NCI-H1694 (cell line): Measurements from ENCODE around the gene ZNF121.
"Not testable (repeated sequence)": the region's sequence is repeated elsewhere in the genome, so short reads cannot be mapped to it uniquely, and the experiment has no call there.

Experiments used
- DNase-seq: peaks from one replicate; lab custom pipeline; 2025; lab: John Stamatoyannopoulos, UW

The ZNF121 gene

DNA sequence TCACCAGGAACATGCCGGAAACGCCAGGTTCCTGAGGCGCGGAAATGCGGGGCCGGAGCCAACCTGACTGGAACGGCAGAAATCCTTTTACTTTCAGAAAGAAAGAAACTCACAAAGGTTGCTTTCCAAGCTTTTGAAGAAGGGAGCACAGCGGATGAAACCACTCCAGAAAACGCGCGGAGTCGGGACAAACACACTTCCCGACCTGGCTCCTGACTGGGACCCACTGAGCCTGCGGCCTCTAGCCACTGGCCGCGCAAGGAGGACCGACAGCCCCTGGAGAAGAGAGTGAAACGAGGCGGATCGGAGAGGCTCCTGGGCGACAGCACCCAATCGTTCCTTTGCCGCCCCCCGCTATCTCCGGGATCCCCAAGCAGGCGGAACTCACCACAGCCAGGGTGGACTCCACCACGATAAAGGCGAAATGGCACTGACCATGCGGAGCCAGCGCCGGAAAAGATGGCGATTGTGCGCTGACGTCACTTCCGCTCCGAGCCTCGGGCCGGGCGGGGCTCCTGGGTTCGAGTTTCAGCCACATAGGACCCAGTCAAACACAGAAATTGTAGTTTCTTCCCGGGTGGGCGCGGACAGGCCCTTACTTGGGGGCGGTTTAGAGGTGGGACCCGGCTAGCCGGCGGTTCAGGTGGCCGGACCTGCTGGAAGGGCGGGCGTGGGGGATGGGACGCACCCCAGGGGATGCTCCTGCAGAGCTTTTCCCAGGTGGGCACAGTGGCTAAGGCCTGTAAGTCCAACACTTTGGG, at the start of gene ZNF121:
Gene ZNF121 (minus strand): TSS at position 432 of the 761 bp plus-strand sequence. CDS start 16,407 bp downstream, outside the sequence.
- DNase-seq: peak; percentile 70

DNA sequence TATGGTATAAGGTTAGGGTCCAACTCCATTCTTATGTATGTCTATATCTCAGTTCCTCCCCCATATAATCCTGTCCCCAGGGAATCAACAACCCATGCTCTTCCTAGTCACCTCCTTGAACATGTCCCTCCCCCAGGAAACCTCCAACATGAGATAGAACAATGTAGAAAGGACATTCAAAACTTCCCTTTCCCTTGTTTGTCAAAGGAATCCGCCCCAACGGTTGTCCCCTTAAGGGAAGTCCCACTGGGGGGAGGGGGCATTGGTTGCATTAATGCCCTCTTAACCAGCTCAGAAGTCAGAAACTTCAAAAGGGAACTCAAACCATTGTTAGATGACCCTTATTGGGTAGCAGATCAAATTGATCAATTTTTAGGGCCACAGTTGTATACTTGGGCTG, 43.6 kb upstream of the ZNF121 start:
- DNase-seq: no peak

DNA sequence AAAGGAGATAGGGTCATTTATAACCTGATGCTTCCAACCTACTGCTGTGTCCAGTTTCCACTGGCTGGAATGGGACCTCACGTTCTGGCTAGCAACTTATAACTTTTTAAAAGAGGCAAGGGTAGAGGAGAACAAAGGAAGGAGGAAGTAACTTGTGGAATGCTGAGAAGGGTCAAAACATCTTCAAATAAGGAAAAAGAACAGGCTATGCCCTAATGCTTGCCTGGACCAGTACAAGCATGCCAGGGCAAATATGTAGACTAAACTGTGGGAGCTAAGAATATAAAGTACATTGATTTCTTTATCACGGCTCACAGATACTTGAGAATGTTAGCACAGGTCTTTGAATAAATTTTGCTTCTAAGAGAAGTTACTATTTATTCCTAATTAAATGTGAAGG, 38.2 kb upstream of the ZNF121 start:
- DNase-seq: no peak

DNA sequence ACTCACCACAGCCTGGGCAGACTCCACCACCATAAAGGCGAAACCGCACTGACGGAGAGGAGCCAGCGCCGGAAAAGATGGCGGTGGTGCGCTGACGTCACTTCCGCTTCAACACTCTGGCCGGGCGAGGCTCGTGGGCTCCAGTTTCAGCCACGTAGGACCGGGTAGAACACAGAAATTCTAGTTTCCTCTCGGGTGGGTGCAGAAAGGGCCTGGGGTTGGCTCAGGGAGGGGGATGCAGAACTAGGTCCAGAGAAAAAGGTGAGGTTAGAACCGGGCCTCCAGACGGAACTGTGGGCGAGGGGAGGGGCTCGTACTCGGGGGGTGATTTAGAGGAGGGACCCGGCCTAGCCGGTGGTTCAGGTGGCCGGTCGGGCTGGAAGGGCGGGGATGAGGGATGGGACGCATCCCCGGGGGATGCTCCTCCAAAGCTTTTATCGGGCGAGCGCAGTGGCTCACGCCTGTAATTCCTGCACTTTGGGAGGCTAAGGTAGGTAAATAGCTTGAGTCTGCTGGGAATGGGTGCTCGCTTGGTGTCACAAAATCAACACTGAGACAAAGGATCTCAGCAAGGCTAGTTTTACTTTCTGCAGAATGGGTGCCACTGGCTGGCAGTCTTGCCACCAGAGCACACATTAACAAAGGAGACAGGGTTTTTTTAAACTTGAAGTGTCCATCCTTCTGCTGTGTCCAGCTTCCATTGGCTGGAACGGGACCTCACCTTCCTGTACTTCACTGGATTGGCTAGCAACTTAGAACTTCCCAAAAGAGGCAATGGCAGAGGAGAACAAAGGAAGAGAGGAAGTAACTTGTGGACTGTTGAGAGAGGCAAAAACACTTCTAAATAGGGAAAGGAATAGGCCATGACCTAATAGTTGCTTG, 37.1 kb upstream of the ZNF121 start, which contains the start of gene ZNF561:
Gene ZNF561 (minus strand): TSS at position 77 of the 882 bp plus-strand sequence. CDS start 1,776 bp downstream, outside the sequence.
- peak; percentile 68 for DNase-seq

DNA sequence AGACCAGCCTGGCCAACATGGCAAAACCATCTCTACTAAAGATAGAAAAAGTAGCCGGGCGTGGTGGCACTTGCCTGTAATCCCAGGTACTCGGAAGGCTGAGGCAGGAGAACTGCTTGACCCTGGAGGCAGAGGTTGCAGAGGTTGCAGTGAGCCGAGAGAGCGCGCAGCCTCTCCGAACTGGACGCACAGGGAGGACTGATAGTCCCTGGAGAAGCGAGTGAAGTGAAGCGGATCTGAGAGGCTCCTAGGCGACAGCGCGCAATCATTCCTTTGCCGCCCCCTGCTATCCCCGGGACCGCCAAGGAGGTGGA, 36.5 kb upstream of the ZNF121 start:
- DNase-seq: no peak

DNA sequence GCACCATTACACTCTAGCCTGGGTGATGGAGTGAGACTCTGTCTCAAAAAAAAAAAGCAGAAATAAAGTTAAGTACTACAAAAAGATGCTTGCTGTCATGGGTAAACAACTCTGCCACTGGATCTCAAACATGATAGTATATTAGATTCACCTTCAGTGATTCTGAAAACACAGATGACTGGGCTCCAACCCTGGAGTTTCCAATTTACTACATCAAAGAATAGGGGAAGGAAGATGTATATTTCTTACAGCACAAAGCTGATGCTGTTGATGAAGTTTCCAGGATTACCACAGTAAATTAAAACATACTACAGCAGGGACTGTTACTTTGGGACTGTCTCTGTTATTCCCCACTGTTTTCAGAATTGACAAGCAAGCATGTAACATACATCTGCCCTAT, 31.5 kb upstream of the ZNF121 start:
- DNase-seq: no peak

DNA sequence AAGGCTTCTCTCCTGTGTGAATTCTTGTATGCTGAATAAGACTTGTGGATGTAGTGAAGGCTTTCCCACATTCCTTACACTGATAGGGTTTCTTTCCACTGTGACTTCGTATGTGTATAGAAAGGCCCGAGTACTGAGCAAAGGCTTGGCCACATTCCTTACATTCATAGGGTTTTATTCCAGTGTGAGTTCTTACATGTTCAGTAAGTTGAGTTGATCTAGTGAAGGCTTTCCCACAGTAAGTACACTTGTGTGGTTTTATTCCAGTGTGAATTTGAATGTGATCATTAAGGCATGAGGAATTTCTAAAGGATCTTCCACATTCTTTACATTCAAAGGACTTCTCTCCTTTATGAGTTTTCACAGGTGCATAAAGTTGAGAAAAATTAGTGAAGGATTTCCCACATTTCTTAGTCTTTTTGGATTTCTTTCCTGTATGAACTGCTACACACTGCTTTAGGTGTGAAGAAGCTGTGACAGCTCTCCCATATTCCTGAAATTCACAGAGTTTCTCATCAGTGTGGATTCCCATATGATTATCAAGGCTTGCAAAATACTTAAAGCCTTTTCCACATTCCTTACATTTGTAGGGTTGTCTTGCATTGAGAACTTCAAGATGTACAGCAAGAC, 26.3 kb upstream of the ZNF121 start:
- DNase-seq: no peak

DNA sequence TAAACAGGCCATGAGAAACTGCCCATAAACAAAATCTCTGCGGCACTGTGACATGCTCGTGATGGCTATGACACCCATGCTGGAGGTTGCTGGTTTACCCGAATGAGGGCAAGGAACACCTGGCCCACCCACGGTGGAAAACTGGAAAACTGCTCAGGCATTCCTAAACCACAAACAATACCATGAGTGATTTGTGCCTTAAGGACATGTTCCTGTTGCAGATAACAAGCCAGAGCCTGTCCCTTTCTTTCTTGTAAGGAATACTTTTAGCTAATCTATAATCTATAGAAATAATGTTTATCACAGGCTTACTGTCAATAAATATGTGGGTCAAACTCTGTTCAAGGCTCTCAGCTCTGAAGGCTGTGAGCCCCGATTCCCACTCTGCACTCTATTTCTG, 24.6 kb upstream of the ZNF121 start:
- no peak for DNase-seq

DNA sequence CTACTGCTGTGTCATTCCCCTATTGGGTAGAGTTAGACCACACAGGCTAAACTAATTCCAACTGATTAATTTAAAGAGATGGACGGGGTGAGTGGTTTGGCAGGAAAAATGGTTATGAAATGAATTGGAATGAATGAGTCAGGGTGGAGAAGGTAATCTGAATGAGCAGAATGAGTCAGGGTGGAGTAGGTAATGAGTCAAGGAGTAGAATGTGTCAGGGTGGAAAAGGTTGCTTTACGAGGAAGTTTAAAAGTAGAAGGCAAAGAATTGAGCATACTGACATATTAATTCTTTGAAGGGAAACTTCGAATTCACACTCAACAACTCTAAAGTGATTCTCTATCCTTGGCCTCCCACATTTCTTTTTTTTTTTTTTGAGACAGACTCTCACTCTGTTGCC, 12.7 kb upstream of the ZNF121 start:
- DNase-seq: no peak

DNA sequence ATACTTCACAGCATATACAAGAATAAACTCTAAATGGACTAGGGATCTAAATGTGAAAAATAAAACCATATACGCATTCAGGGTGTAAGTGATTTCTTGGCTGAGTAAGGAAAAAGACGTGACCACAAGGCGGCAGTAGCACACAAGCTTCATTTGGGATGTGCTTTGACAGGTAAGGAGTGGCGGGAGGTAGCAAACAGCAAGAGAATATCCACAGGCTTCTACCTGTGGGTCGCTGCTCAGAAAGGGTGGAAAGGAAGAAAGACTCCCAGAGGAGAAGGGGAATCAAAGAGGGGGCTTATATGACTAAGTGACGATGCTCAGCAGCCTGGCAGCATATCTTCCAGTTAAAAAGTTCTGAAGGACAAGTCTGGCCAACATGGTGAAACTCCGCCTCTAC, 2.5 kb upstream of the ZNF121 start:
- peak; percentile 30 for DNase-seq

DNA sequence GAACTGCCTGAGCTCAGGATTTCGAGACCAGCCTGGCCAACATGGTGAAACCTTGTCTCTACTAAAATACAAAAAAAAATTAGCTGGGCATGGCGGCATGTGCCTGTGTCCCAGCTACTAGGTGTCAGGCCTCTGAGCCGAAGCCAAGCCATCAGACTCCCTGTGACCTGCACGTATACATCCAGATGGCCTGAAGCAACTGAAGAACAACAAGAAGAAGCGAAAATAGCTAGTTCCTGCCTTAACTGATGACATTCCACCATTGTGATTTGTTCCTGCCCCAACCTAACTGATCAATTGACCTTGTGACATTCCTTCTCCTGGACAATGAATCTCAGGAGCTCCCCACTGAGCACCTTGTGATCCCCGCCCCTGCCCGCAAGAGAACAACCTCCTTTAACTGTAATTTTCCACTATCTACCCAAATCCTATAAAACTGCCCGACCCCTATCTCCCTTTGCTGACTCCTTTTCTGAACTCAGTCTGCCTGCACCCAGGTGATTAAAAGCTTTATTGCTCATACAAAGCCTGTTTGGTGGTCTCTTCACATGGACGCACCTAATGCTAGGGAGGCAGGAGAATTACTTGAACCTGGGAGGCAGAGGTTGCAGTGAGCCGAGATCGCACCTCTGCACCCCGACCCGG, 2.1 kb downstream of the ZNF121 start:
- not testable (repeated sequence) for DNase-seq

DNA sequence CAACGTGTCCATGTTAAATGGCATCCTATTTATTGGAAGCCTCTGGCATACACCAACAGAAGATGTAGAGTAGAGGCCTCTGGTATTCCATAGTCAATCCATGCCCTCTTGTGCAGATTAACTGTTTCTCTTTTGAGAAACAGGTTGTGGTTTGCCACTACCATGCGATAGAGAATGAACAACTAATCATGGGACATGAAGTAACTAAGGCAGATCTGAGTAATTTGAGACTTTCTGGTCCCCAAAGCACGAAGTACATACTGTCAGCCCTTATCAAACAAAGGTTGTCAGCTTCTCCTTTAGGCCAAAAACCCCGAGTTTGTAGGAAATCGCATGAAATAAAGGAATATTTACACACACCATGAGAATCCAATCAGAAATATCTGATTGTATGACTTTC, 3.6 kb downstream of the ZNF121 start:
- DNase-seq: no peak

DNA sequence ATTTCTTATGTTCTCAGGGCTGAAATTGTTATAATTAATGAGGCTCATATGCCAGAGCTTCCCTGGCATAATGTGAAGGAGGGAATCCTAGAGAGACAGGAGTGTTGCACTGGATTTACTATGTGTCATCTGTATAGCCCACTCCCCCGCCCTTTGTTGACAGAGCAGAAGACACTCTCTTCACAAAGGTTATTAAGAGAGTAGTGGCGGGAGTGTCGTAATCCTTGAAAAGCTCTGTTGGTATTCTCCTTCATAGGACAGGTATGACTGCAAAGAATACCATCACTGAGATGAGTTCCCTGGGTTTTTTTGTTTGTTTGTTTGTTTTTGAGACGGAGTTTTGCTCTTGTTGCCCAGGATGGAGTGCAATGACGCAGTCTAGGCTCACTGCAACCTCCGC, 14.0 kb downstream of the ZNF121 start:
- DNase-seq: no peak

DNA sequence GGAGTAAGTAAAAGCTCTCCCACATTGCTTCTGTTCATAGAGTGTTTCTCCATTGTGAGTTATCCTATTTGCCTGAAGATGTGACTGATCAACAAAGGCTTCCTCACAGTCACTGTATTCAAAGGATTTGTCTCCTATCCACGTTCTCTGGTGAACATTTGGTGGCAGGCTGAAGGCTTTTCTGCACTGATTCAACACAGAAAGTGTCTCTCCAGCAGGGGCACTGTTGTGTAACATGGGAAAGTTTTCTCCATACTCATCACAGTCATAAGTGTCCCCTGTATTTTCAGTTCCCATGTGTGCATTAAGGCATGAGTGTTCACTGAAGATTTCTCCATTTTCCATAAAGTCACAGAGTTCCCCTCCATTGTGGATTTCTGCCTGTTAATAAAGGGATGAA, 17.6 kb downstream of the ZNF121 start:
- no peak for DNase-seq

DNA sequence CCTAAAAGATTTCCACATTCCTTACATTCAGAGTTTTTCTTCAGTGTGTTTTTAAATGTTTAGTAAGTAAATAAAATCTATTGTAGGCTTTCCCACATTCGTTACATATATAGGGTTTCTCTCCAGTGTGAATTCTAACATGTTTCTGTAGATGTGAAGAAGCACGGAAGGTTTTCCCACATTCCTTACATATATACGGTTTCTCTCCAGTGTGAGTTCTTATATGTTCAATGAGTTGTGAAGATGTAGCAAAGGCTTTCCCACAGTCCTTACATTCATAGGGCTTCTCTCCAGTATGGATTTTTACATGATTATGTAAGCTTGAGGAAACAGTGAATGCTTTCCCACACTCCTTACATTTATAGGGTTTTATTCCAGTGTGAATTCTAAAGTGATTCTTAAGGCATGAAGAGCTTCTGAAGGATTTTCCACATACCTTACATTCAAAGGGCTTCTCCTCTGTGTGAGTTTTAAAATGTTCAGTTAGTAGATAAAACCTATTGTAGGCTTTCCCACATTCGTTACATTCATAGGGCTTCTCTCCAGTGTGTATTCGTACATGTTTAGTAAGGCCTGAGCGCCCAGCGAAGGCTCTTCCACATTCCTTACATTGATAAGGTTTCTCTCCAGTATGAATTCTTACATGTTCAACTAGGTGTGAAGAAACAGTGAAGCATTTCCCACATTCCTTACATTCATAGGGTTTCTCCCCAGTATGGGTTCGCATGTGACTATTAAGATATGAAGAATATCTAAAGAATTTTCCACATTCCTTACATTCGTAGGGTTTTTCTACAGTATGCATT, 18.2 kb downstream of the ZNF121 start:
- no peak for DNase-seq

DNA sequence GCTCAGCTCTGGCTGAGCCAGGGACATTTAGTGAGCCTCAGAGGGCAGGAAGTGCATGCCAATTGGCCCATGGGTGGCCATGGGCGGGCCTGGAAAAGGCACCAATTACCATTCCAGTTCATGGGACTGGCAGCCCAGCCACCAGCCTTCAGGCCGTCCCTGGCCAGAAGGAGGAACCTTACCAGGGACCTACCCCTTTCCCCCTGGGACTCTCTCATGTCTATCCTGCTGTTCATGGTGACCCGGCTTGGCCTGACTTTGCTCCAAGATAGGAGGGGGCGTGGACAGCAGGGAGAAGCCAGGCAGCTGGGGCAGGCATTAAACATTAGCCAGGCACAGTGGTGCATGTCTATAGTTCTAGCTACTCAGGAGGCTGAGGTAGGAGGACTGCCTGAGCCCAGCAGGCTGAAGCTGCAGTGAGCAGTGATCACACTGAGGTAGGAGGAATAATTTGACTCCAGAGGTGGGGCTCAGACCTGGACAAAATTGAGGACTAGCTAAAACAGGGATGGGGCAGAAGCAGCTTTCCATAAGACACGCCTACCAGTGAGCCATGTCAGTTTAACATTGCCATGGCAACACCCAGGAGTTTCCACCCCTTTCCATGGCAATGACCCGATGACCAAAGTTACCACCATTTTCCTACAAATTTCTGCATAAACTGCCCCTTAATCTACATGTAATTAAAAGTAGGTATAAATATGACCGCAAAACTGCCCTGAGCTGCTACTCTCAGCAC, 31.6 kb downstream of the ZNF121 start:
- no peak for DNase-seq

DNA sequence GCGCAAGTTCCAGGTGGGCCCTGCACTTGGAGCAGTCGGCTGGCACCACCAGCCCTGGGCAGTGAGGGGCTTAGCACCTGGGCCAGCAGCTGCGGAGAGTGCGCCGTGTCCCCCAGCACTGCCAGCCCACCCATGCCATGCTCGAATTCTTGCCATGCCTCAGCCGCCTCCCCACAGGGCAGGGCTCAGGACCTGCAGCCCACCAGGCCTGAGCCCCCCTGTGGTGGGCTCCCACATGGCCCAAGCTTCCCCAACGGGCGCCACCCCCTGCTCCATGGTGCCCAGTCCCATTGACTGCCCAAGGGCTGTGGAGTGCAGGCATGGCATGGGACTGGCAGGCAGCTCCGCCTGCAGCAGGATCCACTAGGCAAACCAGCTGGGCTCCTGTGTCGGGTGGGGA, 36.4 kb downstream of the ZNF121 start:
- no peak for DNase-seq

DNA sequence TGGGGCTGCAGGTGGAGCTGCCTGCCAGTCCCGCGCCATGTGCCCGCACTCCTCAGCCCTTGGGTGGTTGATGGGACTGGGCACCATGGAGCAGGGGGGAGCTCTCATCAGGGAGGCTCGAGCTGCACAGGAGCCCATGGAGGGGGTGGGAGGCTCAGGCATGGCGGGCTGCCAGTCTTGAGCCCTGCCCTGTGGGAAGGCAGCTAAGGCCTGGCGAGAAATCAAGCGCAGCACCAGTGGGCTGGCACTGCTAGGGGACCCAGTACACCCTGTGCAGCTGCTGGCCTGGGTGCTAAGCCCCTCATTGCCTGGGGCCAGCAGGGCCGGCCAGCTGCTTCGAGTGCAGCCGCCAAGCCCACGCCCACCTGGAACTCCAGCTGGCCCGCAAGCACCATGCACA, 43.0 kb downstream of the ZNF121 start:
- not testable (repeated sequence) for DNase-seq

DNA sequence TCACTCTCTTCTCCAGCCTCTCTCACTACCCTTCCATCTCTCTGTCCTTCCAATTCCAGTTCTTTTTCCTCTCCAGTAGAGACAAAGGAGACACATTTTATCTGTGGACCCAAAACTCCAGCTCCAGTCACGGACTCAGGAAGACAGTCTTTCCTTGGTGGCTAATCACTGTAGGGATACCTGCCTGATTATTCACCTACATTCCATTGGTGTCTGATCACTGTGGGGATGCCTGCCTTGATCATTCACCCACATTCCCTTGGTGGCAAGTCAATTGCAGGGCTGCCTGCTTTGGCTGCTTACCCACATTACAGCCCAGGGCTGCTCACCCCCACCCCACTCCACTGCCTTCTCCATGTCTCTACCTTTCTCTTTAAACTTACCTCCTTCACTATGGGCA, 44.4 kb downstream of the ZNF121 start:
- DNase-seq: not testable (repeated sequence)

DNA sequence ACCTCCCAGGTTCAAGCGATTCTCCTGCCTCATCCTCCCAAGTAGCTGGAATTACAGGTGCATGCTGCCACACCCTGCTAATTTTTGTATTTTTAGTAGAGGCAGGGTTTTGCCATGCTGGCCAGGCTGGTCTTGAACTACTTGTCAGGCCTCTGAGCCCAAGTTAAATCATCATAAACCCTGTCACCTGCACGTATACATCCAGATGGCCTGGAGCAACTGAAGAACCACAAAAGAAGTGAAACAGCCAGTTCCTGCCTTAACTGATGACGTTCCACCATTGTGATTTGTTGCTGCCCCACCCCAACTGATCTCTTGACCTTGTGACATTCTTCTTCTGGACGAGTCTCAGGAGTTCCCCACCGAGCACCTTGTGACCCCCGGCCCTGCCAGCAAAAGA, 45.1 kb downstream of the ZNF121 start:
- DNase-seq: not testable (repeated sequence)
